K562 (cell line): ENCODE results near the gene MAP3K6. TPM values are rescaled to one million over a fixed set of nuclear protein-coding genes. Genes with fewer than 3 reads are reported as not detected.

Source experiments
- DPF2 ChIP-seq: fragments of 450-650 bp; IDR thresholded peaks from 2 replicates; pipeline ENCODE4 v1.6.1; 2016
- MED1 ChIP-seq: sonication (generic); formaldehyde crosslinking; IDR thresholded peaks from 2 replicates; pipeline ENCODE4 v1.8.1; 2023; ENCODE audit warnings: missing genetic modification reagents, borderline replicate concordance
- MIER1 ChIP-seq: fragments of 450-650 bp; IDR thresholded peaks from 2 replicates; pipeline ENCODE4 v1.6.1; 2016; ENCODE audit warnings: antibody characterized with exemption, mild to moderate bottlenecking, low read depth
- polyA plus RNA-seq, 8 experiments: library from polyadenylated mRNA; depleted of rRNA in 4 of 8; stranded (reverse) in 5 of 8; unstranded in 3 of 8; fragments of >200 nt; fragmentation: Nextera tagmentation in 2 of 8; fragmentation: Illumina TruSeq in 1 of 8; extraction: Ambion mirVana in 2 of 8; extraction: Trizol in 1 of 8; gene quantifications; 2 replicates each; pipeline versions ENCODE4 v1.2.1 to v1.2.3, GENCODE V29; 2011 to 2014; ENCODE audit warnings: inconsistent platforms in 1 of 8, missing spikeins in 1 of 8
- total RNA-seq, 7 experiments: library from RNA; depleted of rRNA in 6 of 7; stranded (reverse); fragments of >200 nt in 6 of 7; fragmentation: Illumina TruSeq in 2 of 7; extraction: Trizol in 2 of 7; gene quantifications; 2 replicates each; pipeline versions ENCODE4 v1.2.1 to v1.2.3, GENCODE V29; 2011 to 2021; ENCODE audit warnings: low replicate concordance in 1 of 7
- TF ChIP-seq, protein P1 (sequence below): fragments of 200-600 bp; sonication (generic); IDR thresholded peaks from one replicate; pipeline ENCODE4 v1.6.1; 2012; ENCODE audit warnings: mild to moderate bottlenecking, low read depth, low read length, inconsistent platforms

Gene MAP3K6
- total and polyA plus RNA-seq, 9 of the 15 experiments (the other 6 are each of a cell fraction or from before 2014, with no cell fraction given): 0.99 to 21.9 (median 7.0) TPM

DNA sequence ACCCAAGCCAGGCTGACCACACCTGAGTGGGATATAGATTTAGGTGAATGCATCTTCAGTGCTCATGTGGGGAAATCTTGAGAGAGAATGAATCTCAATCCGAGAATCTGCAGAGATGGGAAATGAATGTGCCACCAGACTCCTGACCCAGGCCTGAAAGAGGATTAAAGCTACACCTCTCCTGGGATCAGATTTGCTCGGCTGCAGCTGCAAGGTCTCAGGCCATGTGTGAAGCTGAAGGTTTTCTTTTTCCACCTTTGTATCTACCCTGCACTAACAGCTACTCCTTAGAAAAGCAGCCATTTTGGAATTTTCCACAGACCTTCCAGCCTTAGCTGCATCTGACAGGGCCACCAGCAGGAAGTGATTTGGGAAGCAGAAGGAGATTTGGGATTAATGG is 43.9 kb upstream of the MAP3K6 start (continued):
- TF ChIP-seq, protein P1, sequence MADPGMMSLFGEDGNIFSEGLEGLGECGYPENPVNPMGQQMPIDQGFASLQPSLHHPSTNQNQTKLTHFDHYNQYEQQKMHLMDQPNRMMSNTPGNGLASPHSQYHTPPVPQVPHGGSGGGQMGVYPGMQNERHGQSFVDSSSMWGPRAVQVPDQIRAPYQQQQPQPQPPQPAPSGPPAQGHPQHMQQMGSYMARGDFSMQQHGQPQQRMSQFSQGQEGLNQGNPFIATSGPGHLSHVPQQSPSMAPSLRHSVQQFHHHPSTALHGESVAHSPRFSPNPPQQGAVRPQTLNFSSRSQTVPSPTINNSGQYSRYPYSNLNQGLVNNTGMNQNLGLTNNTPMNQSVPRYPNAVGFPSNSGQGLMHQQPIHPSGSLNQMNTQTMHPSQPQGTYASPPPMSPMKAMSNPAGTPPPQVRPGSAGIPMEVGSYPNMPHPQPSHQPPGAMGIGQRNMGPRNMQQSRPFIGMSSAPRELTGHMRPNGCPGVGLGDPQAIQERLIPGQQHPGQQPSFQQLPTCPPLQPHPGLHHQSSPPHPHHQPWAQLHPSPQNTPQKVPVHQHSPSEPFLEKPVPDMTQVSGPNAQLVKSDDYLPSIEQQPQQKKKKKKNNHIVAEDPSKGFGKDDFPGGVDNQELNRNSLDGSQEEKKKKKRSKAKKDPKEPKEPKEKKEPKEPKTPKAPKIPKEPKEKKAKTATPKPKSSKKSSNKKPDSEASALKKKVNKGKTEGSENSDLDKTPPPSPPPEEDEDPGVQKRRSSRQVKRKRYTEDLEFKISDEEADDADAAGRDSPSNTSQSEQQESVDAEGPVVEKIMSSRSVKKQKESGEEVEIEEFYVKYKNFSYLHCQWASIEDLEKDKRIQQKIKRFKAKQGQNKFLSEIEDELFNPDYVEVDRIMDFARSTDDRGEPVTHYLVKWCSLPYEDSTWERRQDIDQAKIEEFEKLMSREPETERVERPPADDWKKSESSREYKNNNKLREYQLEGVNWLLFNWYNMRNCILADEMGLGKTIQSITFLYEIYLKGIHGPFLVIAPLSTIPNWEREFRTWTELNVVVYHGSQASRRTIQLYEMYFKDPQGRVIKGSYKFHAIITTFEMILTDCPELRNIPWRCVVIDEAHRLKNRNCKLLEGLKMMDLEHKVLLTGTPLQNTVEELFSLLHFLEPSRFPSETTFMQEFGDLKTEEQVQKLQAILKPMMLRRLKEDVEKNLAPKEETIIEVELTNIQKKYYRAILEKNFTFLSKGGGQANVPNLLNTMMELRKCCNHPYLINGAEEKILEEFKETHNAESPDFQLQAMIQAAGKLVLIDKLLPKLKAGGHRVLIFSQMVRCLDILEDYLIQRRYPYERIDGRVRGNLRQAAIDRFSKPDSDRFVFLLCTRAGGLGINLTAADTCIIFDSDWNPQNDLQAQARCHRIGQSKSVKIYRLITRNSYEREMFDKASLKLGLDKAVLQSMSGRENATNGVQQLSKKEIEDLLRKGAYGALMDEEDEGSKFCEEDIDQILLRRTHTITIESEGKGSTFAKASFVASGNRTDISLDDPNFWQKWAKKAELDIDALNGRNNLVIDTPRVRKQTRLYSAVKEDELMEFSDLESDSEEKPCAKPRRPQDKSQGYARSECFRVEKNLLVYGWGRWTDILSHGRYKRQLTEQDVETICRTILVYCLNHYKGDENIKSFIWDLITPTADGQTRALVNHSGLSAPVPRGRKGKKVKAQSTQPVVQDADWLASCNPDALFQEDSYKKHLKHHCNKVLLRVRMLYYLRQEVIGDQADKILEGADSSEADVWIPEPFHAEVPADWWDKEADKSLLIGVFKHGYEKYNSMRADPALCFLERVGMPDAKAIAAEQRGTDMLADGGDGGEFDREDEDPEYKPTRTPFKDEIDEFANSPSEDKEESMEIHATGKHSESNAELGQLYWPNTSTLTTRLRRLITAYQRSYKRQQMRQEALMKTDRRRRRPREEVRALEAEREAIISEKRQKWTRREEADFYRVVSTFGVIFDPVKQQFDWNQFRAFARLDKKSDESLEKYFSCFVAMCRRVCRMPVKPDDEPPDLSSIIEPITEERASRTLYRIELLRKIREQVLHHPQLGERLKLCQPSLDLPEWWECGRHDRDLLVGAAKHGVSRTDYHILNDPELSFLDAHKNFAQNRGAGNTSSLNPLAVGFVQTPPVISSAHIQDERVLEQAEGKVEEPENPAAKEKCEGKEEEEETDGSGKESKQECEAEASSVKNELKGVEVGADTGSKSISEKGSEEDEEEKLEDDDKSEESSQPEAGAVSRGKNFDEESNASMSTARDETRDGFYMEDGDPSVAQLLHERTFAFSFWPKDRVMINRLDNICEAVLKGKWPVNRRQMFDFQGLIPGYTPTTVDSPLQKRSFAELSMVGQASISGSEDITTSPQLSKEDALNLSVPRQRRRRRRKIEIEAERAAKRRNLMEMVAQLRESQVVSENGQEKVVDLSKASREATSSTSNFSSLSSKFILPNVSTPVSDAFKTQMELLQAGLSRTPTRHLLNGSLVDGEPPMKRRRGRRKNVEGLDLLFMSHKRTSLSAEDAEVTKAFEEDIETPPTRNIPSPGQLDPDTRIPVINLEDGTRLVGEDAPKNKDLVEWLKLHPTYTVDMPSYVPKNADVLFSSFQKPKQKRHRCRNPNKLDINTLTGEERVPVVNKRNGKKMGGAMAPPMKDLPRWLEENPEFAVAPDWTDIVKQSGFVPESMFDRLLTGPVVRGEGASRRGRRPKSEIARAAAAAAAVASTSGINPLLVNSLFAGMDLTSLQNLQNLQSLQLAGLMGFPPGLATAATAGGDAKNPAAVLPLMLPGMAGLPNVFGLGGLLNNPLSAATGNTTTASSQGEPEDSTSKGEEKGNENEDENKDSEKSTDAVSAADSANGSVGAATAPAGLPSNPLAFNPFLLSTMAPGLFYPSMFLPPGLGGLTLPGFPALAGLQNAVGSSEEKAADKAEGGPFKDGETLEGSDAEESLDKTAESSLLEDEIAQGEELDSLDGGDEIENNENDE: no peak
- TF ChIP-seq MED1 (CRISPR knock-in tag): no peak
- no peak for TF ChIP-seq DPF2
- TF ChIP-seq MIER1: no peak
